ENCODE results near the gene STRADA. TPM values are rescaled to one million over a fixed set of nuclear protein-coding genes. Genes with fewer than 3 reads are reported as not detected.

STRADA gene
- total RNA-seq, 1 donor from 2014 or later: 17.2 TPM

DNA sequence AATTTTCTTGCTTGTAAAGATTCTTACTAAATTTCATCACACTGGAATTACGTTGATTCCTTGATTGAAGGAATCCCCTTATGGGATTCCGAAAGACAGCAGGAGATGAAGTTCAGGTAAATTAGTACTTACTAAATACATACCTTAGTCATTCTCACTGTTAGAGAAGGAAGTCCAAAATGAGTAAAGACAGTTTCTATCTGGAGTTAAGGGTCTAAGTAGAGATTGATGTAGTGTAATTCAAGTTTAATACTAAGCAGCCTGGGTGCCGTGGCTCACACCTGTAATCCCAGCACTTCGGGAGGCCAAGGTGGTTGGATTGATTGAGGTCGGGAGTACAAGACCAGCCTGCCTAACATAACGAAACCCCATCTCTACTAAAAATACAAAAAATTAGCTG is 41.9 kb upstream of the STRADA start:
- no peak for DNase-seq (ENCODE audit: low read depth)
- TF ChIP-seq CTCF (IDR thresholded peaks at IDR 0.05; ENCODE audit: insufficient read depth, low read length, poor library complexity, severe bottlenecking): no peak
- peaks cover 1% of the 10 kb centered on the region for H3K36me3 ChIP-seq (ENCODE audit: control insufficient read depth, insufficient read depth, low read length)
- H3K27me3 ChIP-seq (ENCODE audit: control insufficient read depth, insufficient read depth, low read length): no peaks in the 10 kb centered on the region
- H3K4me3 ChIP-seq (ENCODE audit: low read depth, low read length): no peak overlapping the region

DNA sequence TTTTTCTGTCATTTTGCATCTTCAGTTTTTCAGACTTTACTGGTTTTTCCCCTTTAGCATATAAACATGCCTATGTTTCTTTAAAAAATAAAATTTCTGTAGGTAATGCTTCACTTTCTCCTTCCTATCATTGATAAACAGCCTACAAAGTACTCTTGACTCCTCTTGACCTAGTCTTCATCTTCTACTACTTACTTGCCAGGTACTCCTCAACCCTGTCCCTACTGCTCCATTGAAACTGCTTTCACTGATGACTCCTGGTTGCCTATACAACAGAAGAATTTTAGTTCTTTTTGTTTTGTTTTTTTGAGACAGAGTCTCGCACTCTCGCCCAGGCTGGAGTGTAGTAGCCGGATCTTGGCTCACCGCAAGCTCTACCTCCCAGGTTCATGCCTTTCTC is 39.3 kb upstream of the STRADA start:
- Histone ChIP-seq H3K36me3 (ENCODE audit: control insufficient read depth, insufficient read depth, low read length) (no peaks in the 10 kb centered on the region), H3K27me3 (ENCODE audit: control insufficient read depth, insufficient read depth, low read length) (no peaks in the 10 kb centered on the region), H3K4me3 (ENCODE audit: low read depth, low read length) (no peak overlapping the region)
- TF ChIP-seq CTCF (IDR thresholded peaks at IDR 0.05; ENCODE audit: insufficient read depth, low read length, poor library complexity, severe bottlenecking): no peak
- DNase-seq (ENCODE audit: low read depth): no peak

GRCh38 chr17:63780507-63780906 is 38.9 kb upstream of the STRADA start:
- H3K36me3 ChIP-seq (ENCODE audit: control insufficient read depth, insufficient read depth, low read length): no peaks in the 10 kb centered on the region
- TF ChIP-seq CTCF (IDR thresholded peaks at IDR 0.05; ENCODE audit: insufficient read depth, low read length, poor library complexity, severe bottlenecking): no peak
- DNase-seq (ENCODE audit: low read depth): no peak
- H3K27me3 ChIP-seq (ENCODE audit: control insufficient read depth, insufficient read depth, low read length): no peaks in the 10 kb centered on the region
- no peak overlapping the region for H3K4me3 ChIP-seq (ENCODE audit: low read depth, low read length)

- no peaks in the 10 kb centered on the region for H3K27me3 ChIP-seq (ENCODE audit: control insufficient read depth, insufficient read depth, low read length)
- no peak for DNase-seq (ENCODE audit: low read depth)
- H3K36me3 ChIP-seq (ENCODE audit: control insufficient read depth, insufficient read depth, low read length): no peaks in the 10 kb centered on the region
- no peak for TF ChIP-seq CTCF (IDR thresholded peaks at IDR 0.05; ENCODE audit: insufficient read depth, low read length, poor library complexity, severe bottlenecking)
- H3K4me3 ChIP-seq (ENCODE audit: low read depth, low read length): peak overlapping the region; percentile 64
Measured at GRCh38 chr17:63775420-63775819, 33.8 kb upstream of the STRADA start.

GRCh38 chr17:63774969-63775265 is 33.3 kb upstream of the STRADA start:
- Histone ChIP-seq H3K4me3 (ENCODE audit: low read depth, low read length) (peak overlapping the region; percentile 64), H3K27me3 (ENCODE audit: control insufficient read depth, insufficient read depth, low read length) (no peaks in the 10 kb centered on the region), H3K36me3 (ENCODE audit: control insufficient read depth, insufficient read depth, low read length) (no peaks in the 10 kb centered on the region)
- DNase-seq (ENCODE audit: low read depth): no peak
- no peak for TF ChIP-seq CTCF (IDR thresholded peaks at IDR 0.05; ENCODE audit: insufficient read depth, low read length, poor library complexity, severe bottlenecking)

GRCh38 chr17:63774141-63774968 is 32.8 kb upstream of the STRADA start, which contains the start of gene DDX42:
Gene DDX42, plus strand, starts transcription at chr17:63774170. Its CDS starts 12,880 bp downstream, at chr17:63787050.
- Histone ChIP-seq H3K4me3 (ENCODE audit: low read depth, low read length) (peak within 1 kb of the TSS; percentile 95), H3K27me3 (ENCODE audit: control insufficient read depth, insufficient read depth, low read length) (no peaks in the 10 kb centered on the region), H3K36me3 (ENCODE audit: control insufficient read depth, insufficient read depth, low read length) (no peaks in the 10 kb centered on the region)
- peak; percentile 10 for TF ChIP-seq CTCF (IDR thresholded peaks at IDR 0.05; ENCODE audit: insufficient read depth, low read length, poor library complexity, severe bottlenecking)
- DNase-seq (ENCODE audit: low read depth): no peak

Data from kidney epithelial cell (primary cell).